ENCODE measurements around the gene IPMK. TPM values are rescaled to one million over a fixed set of nuclear protein-coding genes. Genes with fewer than 3 reads are reported as not detected.

IPMK gene
- total and polyA plus RNA-seq, 2 donors (not counting 1 experiment from before 2014, with no cell fraction given), result 3.6 to 6.3 TPM

GRCh38 chr10:58152673-58153263 lies 114.9 kb downstream of the IPMK start:
- H3K27me3 ChIP-seq (ENCODE audit: control insufficient read depth, insufficient read depth, low read length), result no peaks in the 10 kb centered on the region
- H3K4me1 ChIP-seq (ENCODE audit: control insufficient read depth, extremely low read depth, insufficient read depth, low read length), result no peaks in the 10 kb centered on the region
- no peak overlapping the region for H3K27ac ChIP-seq (ENCODE audit: insufficient read depth, low read length)
- H3K4me2 ChIP-seq (ENCODE audit: extremely low read depth, insufficient read depth, low read length), result no peak overlapping the region
- DNase-seq (ENCODE audit: low read depth in 2 of 2), result peak; percentile 51 to 63
- no peaks in the 10 kb centered on the region for H4K20me1 ChIP-seq (ENCODE audit: control insufficient read depth, extremely low read depth, insufficient read depth, low read length)
- no peaks in the 10 kb centered on the region for H3K36me3 ChIP-seq (ENCODE audit: control insufficient read depth, insufficient read depth, low read length)
- no peaks in the 10 kb centered on the region for H3K79me2 ChIP-seq (ENCODE audit: control insufficient read depth, insufficient read depth, low read length)
- no peak overlapping the region for H3K9ac ChIP-seq (ENCODE audit: insufficient read depth, low read length)
- no peak overlapping the region for H2AFZ ChIP-seq (ENCODE audit: low read length)
- no peaks in the 10 kb centered on the region for H3K9me3 ChIP-seq (ENCODE audit: control insufficient read depth, insufficient read depth, low read depth, low read length)
- TF ChIP-seq EZH2 (IDR thresholded peaks at IDR 0.05; ENCODE audit: low read length, missing control alignments), result no peak
- peak; percentile 69 to 78 for TF ChIP-seq CTCF (conservative IDR thresholded peaks at IDR 0.05 in 1 of 2, IDR thresholded peaks at IDR 0.05 in 1 of 2; ENCODE audit: low read depth in 1 of 2, low read length in 2 of 2)
- no peak overlapping the region for H3K4me3 ChIP-seq (replicated peaks in 1 of 4; ENCODE audit: control extremely low read depth in 1 of 4, insufficient read depth in 1 of 4, low read depth in 3 of 4, low read length in 4 of 4)

GRCh38 chr10:58150290-58150689 lies 117.4 kb downstream of the IPMK start:
- DNase-seq (ENCODE audit: low read depth in 2 of 2), result no peak

GRCh38 chr10:58143944-58144343 lies 123.8 kb downstream of the IPMK start:
- DNase-seq (ENCODE audit: low read depth in 2 of 2), result peak in 1 of 2 donors; percentile 6
- no peaks in the 10 kb centered on the region for H3K36me3 ChIP-seq (ENCODE audit: control insufficient read depth, insufficient read depth, low read length)
- no peaks in the 10 kb centered on the region for H3K27me3 ChIP-seq (ENCODE audit: control insufficient read depth, insufficient read depth, low read length)
- H3K4me1 ChIP-seq (ENCODE audit: control insufficient read depth, extremely low read depth, insufficient read depth, low read length), result no peaks in the 10 kb centered on the region
- no peaks in the 10 kb centered on the region for H3K9me3 ChIP-seq (ENCODE audit: control insufficient read depth, insufficient read depth, low read depth, low read length)
- H2AFZ ChIP-seq (ENCODE audit: low read length), result no peak overlapping the region
- TF ChIP-seq EZH2 (IDR thresholded peaks at IDR 0.05; ENCODE audit: low read length, missing control alignments) (no peak), CTCF (conservative IDR thresholded peaks at IDR 0.05 in 1 of 2, IDR thresholded peaks at IDR 0.05 in 1 of 2; ENCODE audit: low read depth in 1 of 2, low read length in 2 of 2) (no peak)
- H3K79me2 ChIP-seq (ENCODE audit: control insufficient read depth, insufficient read depth, low read length), result no peaks in the 10 kb centered on the region
- H3K27ac ChIP-seq (ENCODE audit: insufficient read depth, low read length), result no peak overlapping the region
- H4K20me1 ChIP-seq (ENCODE audit: control insufficient read depth, extremely low read depth, insufficient read depth, low read length), result no peaks in the 10 kb centered on the region
- H3K9ac ChIP-seq (ENCODE audit: insufficient read depth, low read length), result no peak overlapping the region
- no peak overlapping the region for H3K4me2 ChIP-seq (ENCODE audit: extremely low read depth, insufficient read depth, low read length)
- no peak overlapping the region for H3K4me3 ChIP-seq (replicated peaks in 1 of 4; ENCODE audit: control extremely low read depth in 1 of 4, insufficient read depth in 1 of 4, low read depth in 3 of 4, low read length in 4 of 4)

More at GRCh38 chr10:58150290-58150689, 117.4 kb downstream of the IPMK start:
- H4K20me1 ChIP-seq (ENCODE audit: control insufficient read depth, extremely low read depth, insufficient read depth, low read length), result no peaks in the 10 kb centered on the region
- no peaks in the 10 kb centered on the region for H3K9me3 ChIP-seq (ENCODE audit: control insufficient read depth, insufficient read depth, low read depth, low read length)
- H3K4me3 ChIP-seq (replicated peaks in 1 of 4; ENCODE audit: control extremely low read depth in 1 of 4, insufficient read depth in 1 of 4, low read depth in 3 of 4, low read length in 4 of 4), result no peak overlapping the region
- H3K4me1 ChIP-seq (ENCODE audit: control insufficient read depth, extremely low read depth, insufficient read depth, low read length), result no peaks in the 10 kb centered on the region
- H3K36me3 ChIP-seq (ENCODE audit: control insufficient read depth, insufficient read depth, low read length), result no peaks in the 10 kb centered on the region
- no peaks in the 10 kb centered on the region for H3K79me2 ChIP-seq (ENCODE audit: control insufficient read depth, insufficient read depth, low read length)
- H3K9ac ChIP-seq (ENCODE audit: insufficient read depth, low read length), result no peak overlapping the region
- no peak overlapping the region for H2AFZ ChIP-seq (ENCODE audit: low read length)
- no peak for TF ChIP-seq CTCF (conservative IDR thresholded peaks at IDR 0.05 in 1 of 2, IDR thresholded peaks at IDR 0.05 in 1 of 2; ENCODE audit: low read depth in 1 of 2, low read length in 2 of 2)
- no peak for TF ChIP-seq EZH2 (IDR thresholded peaks at IDR 0.05; ENCODE audit: low read length, missing control alignments)
- no peaks in the 10 kb centered on the region for H3K27me3 ChIP-seq (ENCODE audit: control insufficient read depth, insufficient read depth, low read length)
- no peak overlapping the region for H3K27ac ChIP-seq (ENCODE audit: insufficient read depth, low read length)
- no peak overlapping the region for H3K4me2 ChIP-seq (ENCODE audit: extremely low read depth, insufficient read depth, low read length)

Other genes with a start within 250 kb of the IPMK start
- gene CISD1, start 1.3 kb upstream of the IPMK start, total RNA-seq, result 14.0 and 14.4 TPM in 2 replicates
- gene CISD1, start 1.3 kb upstream of the IPMK start, polyA plus RNA-seq, result 39.9 and 44.4 TPM in 2 replicates
- gene UBE2D1, start 67.1 kb upstream of the IPMK start, total RNA-seq, result 11.6 and 12.1 TPM in 2 replicates
- 17.7 and 21.4 TPM in 2 replicates for gene UBE2D1, start 67.1 kb upstream of the IPMK start, polyA plus RNA-seq
- 19.5 and 21.1 TPM in 2 replicates for gene TFAM, start 117.5 kb upstream of the IPMK start, total RNA-seq
- 14.9 and 20.1 TPM in 2 replicates for gene TFAM, start 117.5 kb upstream of the IPMK start, polyA plus RNA-seq
- 62.7 and 64.7 TPM in 2 replicates for gene BICC1, start 245.0 kb upstream of the IPMK start, total RNA-seq
- gene BICC1, start 245.0 kb upstream of the IPMK start, polyA plus RNA-seq, result 22.2 and 22.6 TPM in 2 replicates